HepG2 (cell line): ENCODE measurements around the gene CDH2. TPM values are rescaled to one million over a fixed set of nuclear protein-coding genes. Genes with fewer than 3 reads are reported as not detected.

Source experiments
- ATAC-seq: fragments of 200-7000 bp; cut with Tn5 transposase; 3 replicates; pipeline ENCODE4 v1.9.1; 2020; ENCODE audit warnings: mild to moderate bottlenecking, moderate library complexity
- BruUV-seq: library from RNA; stranded (reverse); fragments of 400-500 nt; replicated peaks from 2 replicates; lab custom pipeline; 2021; lab: Mats Ljungman, UMichigan
- CTCF ChIA-PET: fragments of 300-600 bp; formaldehyde crosslinking; extraction: SDS; loops from one replicate; lab custom pipeline; 2021; ENCODE audit warnings: low total read pairs, inconsistent platforms, low intra/inter-chr PET ratio; lab: Yijun Ruan, JAX
- POLR2A ChIA-PET: fragments of 350-600 bp; sonication (Branson Sonifier 250); formaldehyde crosslinking; loops from one replicate; lab custom pipeline; 2020; ENCODE audit warnings: antibody characterized with exemption, inconsistent platforms; lab: Yijun Ruan, JAX
- DNase-seq: peaks from one replicate; pipeline ENCODE4 v3.0.0-alpha.2; 2015; ENCODE audit warnings: low spot score
- FAIRE-seq: peaks from 3 replicates; lab custom pipeline; 2011; peaks lifted over from hg19 to GRCh38; lab: Jason Lieb, UNC
- H2AFZ ChIP-seq: one replicate; pipeline ENCODE4 v1.6.1; 2011; ENCODE audit warnings: low read length, inconsistent platforms
- H3K27ac ChIP-seq: fragments of 300-600 bp; 3 replicates; pipeline ENCODE4 v1.8.0; 2011; ENCODE audit warnings: mixed run types, mild to moderate bottlenecking, mixed read lengths, low read length, inconsistent platforms; ENCODE audit not compliant: insufficient read depth; ENCODE audit errors: extremely low read length
- H3K27me3 ChIP-seq, 2 experiments: fragments of 200-600 bp in 1 of 2; 2 replicates in 1 of 2; 3 replicates in 1 of 2; pipeline versions ENCODE4 v1.6.0 to v1.8.0; 2011; ENCODE audit warnings: low read length in 2 of 2, mild to moderate bottlenecking in 2 of 2, moderate library complexity in 2 of 2, inconsistent platforms in 1 of 2; ENCODE audit not compliant: insufficient read depth in 2 of 2, control insufficient read depth in 1 of 2
- H3K36me3 ChIP-seq, 2 experiments: fragments of 200-600 bp in 1 of 2; replicated peaks in 1 of 2; 2 replicates in 1 of 2; 3 replicates in 1 of 2; pipeline versions ENCODE4 v1.5.1 to v1.8.0; 2011; ENCODE audit warnings: low read length in 2 of 2, inconsistent platforms in 1 of 2; ENCODE audit not compliant: insufficient read depth in 2 of 2, control insufficient read depth in 1 of 2
- H3K4me1 ChIP-seq: 2 replicates; pipeline ENCODE4 v1.5.1; 2012; ENCODE audit warnings: low read length, inconsistent platforms; ENCODE audit not compliant: insufficient read depth
- H3K4me2 ChIP-seq: 2 replicates; pipeline ENCODE4 v1.6.0; 2011; ENCODE audit warnings: low read depth, low read length, inconsistent platforms
- H3K4me3 ChIP-seq, 3 experiments: fragments of 200-600 bp in 1 of 3; sonication (generic), shearing (Covaris generic) in 1 of 3; replicated peaks in 1 of 3; 2 replicates each; pipeline ENCODE4 v1.5.1; 2011 to 2016; ENCODE audit warnings: low read length in 3 of 3, inconsistent platforms in 2 of 3, low read depth in 2 of 3, mild to moderate bottlenecking in 2 of 3, control low read depth in 1 of 3, mixed read lengths in 1 of 3; ENCODE audit not compliant: insufficient read depth in 1 of 3
- H3K79me2 ChIP-seq: one replicate; pipeline ENCODE4 v1.6.1; 2011; ENCODE audit warnings: low read length, inconsistent platforms; ENCODE audit not compliant: insufficient read depth
- H3K9ac ChIP-seq: 2 replicates; pipeline ENCODE4 v1.6.0; 2011; ENCODE audit warnings: mild to moderate bottlenecking, low read depth, low read length, inconsistent platforms; ENCODE audit not compliant: insufficient read depth
- H3K9me3 ChIP-seq: 2 replicates; pipeline ENCODE4 v1.5.1; 2012; ENCODE audit warnings: mild to moderate bottlenecking, low read length
- H4K20me1 ChIP-seq: 2 replicates; pipeline ENCODE4 v1.6.0; 2011; ENCODE audit warnings: inconsistent platforms, mild to moderate bottlenecking, low read length, moderate library complexity; ENCODE audit not compliant: insufficient read depth
- ARHGAP35 ChIP-seq: sonication (generic); formaldehyde crosslinking; IDR thresholded peaks from 2 replicates; pipeline ENCODE4 v1.9.0; 2022; ENCODE audit warnings: mild to moderate bottlenecking, inconsistent platforms, moderate library complexity, missing genetic modification reagents, borderline replicate concordance
- CREM ChIP-seq, 2 experiments: sonication (generic) in 1 of 2; formaldehyde crosslinking in 1 of 2; IDR thresholded peaks; 2 replicates each; pipeline versions ENCODE4 v1.4.0 to v1.6.1; 2016 to 2020; ENCODE audit warnings: antibody characterized with exemption in 1 of 2, mild to moderate bottlenecking in 1 of 2, missing genetic modification reagents in 1 of 2
- HNF4G ChIP-seq, 2 experiments: sonication (generic) in 1 of 2; formaldehyde crosslinking in 1 of 2; IDR thresholded peaks; 2 replicates each; pipeline versions ENCODE4 v1.4.0 to v1.6.1; 2011 to 2020; ENCODE audit warnings: borderline replicate concordance in 2 of 2, low read depth in 2 of 2, mild to moderate bottlenecking in 2 of 2, low read length in 1 of 2, missing genetic modification reagents in 1 of 2, moderate library complexity in 1 of 2
- HOXA7 ChIP-seq: sonication (generic); formaldehyde crosslinking; IDR thresholded peaks from 2 replicates; pipeline ENCODE4 v1.8.1; 2022; ENCODE audit warnings: mild to moderate bottlenecking, missing genetic modification reagents, moderate library complexity
- MLXIP ChIP-seq: sonication (generic); formaldehyde crosslinking; IDR thresholded peaks from 2 replicates; pipeline ENCODE4 v1.9.0; 2021; ENCODE audit warnings: missing genetic modification reagents, borderline replicate concordance
- NR1H2 ChIP-seq: sonication (generic); formaldehyde crosslinking; IDR thresholded peaks from 2 replicates; pipeline ENCODE4 v1.8.1; 2022; ENCODE audit warnings: low read depth, missing genetic modification reagents, borderline replicate concordance
- PLRG1 ChIP-seq: fragments of 450-650 bp; conservative IDR thresholded peaks from 2 replicates; pipeline ENCODE4 v1.6.1; 2016
- ZFP90 ChIP-seq: sonication (generic); formaldehyde crosslinking; IDR thresholded peaks from 2 replicates; pipeline ENCODE4 v1.8.0; 2022; ENCODE audit warnings: missing genetic modification reagents, mild to moderate bottlenecking, inconsistent platforms, borderline replicate concordance
- ZNF207 ChIP-seq: fragments of 450-650 bp; IDR thresholded peaks from 2 replicates; pipeline ENCODE4 v1.6.1; 2016; ENCODE audit warnings: antibody characterized with exemption, borderline replicate concordance
- ZNF329 ChIP-seq: sonication (generic); formaldehyde crosslinking; IDR thresholded peaks from 2 replicates; pipeline ENCODE4 v1.9.0; 2021; ENCODE audit warnings: low read depth, mild to moderate bottlenecking, missing genetic modification reagents
- ZNF780A ChIP-seq: sonication (generic); formaldehyde crosslinking; IDR thresholded peaks from 2 replicates; pipeline ENCODE4 v1.8.0; 2022; ENCODE audit warnings: mild to moderate bottlenecking, missing genetic modification reagents, moderate library complexity
- ZNF782 ChIP-seq: sonication (generic); formaldehyde crosslinking; IDR thresholded peaks from 2 replicates; pipeline ENCODE4 v1.4.0; 2020; ENCODE audit warnings: missing genetic modification reagents, mild to moderate bottlenecking, borderline replicate concordance
- ZNF83 ChIP-seq: sonication (generic); formaldehyde crosslinking; IDR thresholded peaks from 2 replicates; pipeline ENCODE4 v1.4.0; 2020; ENCODE audit warnings: missing genetic modification reagents, mild to moderate bottlenecking, borderline replicate concordance
- WGBS: methylation state at CpG from one replicate; pipeline ENCODE4 v1.1.6; 2017; ENCODE audit warnings: low lambda C conversion rate; 5-methylcytosine and 5-hydroxymethylcytosine counted together
- in situ Hi-C: cut with HindIII; loops from 2 replicates; pipeline ENCODE4 v1.10.0; 2017; ENCODE audit warnings: low pct_unique_long_range_greater_than_20kb; ENCODE audit not compliant: extremely low pct_ligation_motif_present
- intact Hi-C: fragments of 100-400 bp; cut with micrococcal nuclease; formaldehyde crosslinking; loops from one replicate; pipeline ENCODE4 v1.10.0; 2022; ENCODE audit not compliant: unreplicated experiment
- polyA plus RNA-seq, 8 experiments: library from polyadenylated mRNA; depleted of rRNA in 3 of 8; stranded (reverse) in 7 of 8; unstranded in 1 of 8; fragments of >200 nt; fragmentation: Illumina TruSeq in 4 of 8; extraction: Trizol in 4 of 8; gene quantifications; 2 replicates each; pipeline versions ENCODE4 v1.2.1 to v1.2.3, GENCODE V29; 2011 to 2016; ENCODE audit warnings: low read depth in 4 of 8, missing spikeins in 1 of 8, mixed read lengths in 1 of 8; ENCODE audit not compliant: insufficient read depth in 1 of 8
- total RNA-seq, 5 experiments: library from RNA; depleted of rRNA; stranded (reverse); fragments of >200 nt; fragmentation: Illumina TruSeq; extraction: Trizol; gene quantifications; 2 replicates each; pipeline ENCODE4 v1.2.3, GENCODE V29; 2016; ENCODE audit warnings: low read depth in 1 of 5
- TF ChIP-seq, protein P1 (sequence below): sonication (generic); formaldehyde crosslinking; IDR thresholded peaks from 2 replicates; pipeline ENCODE4 v1.4.0; 2020; ENCODE audit warnings: mild to moderate bottlenecking, missing genetic modification reagents
- TF ChIP-seq, protein P2 (sequence below): IDR thresholded peaks from 2 replicates; pipeline ENCODE4 v1.6.1; 2012; ENCODE audit warnings: low read depth, low read length, improper control_type of control experiment
- TF ChIP-seq, protein P3 (sequence below): sonication (generic); formaldehyde crosslinking; conservative IDR thresholded peaks from 2 replicates; pipeline ENCODE4 v1.8.0; 2022; ENCODE audit warnings: mild to moderate bottlenecking, moderate library complexity, missing genetic modification reagents

Gene CDH2
- total and polyA plus RNA-seq, 2 of the 13 experiments (the other 11 are each of a cell fraction or from before 2014, with no cell fraction given), result 18.6 to 36.1 TPM

DNA sequence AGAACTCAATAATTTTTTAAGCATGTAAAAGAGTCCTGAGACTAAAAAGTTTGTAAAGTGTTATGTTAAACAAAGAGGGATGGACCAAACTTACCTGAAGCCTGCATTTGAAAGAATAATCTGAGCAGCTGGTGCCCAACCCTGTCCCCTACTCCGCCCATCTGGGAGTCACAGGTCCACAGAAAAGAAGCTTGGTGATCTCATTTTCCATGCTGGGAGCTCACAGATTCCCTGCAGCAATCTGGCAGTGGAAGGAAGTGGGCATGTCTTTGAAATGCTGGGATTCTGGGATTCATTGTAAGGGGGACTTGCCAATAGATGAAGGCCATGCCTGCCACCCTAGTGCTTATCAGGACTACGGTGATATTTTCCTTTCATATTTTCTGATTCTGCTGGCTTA is 17.9 kb downstream of the CDH2 start (continued):
- TF ChIP-seq ZNF207 (no peak), ARHGAP35 (CRISPR knock-in tag) (no peak), ZNF329 (CRISPR knock-in tag) (no peak), HNF4G (IDR thresholded peaks at IDR 0.05; ENCODE audit: borderline replicate concordance, low read depth, low read length) (no peak), HNF4G (CRISPR knock-in tag; IDR thresholded peaks at IDR 0.05; ENCODE audit: borderline replicate concordance, low read depth) (no peak), MLXIP (CRISPR knock-in tag) (no peak)

DNA sequence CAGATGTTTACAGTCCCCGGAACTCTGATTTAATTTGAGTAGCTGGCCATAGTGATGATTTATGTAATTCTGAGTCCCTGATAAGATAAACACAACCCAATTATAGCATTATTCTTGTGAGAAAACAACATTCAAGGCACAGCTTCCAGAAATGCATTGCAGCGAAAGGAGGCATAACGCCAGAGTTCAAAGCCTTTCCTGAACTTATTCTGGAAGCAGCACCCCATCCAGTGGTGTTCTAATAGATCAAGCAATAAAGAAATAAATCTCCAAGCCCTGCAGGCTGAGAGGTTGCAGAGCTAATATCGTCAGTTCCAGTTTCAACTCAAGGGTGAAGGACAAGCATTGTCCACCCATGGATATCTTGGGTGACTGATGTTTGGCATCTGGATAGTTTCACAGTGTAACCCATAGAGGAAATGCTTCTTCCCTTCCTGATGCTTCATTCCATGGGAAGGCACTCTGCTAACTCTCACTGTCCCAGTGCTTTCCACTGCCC is 18.8 kb downstream of the CDH2 start:
- no peak overlapping the region for H3K9ac ChIP-seq
- no TSS peak for BruUV-seq
- DNase-seq (no peak), FAIRE-seq (no peak), ATAC-seq (no peak)
- ChIA-PET CTCF (no interaction called here), POLR2A (no interaction called here)
- H2AFZ ChIP-seq, result no peak overlapping the region
- peaks cover 21% of the 10 kb centered on the region for H4K20me1 ChIP-seq
- H3K36me3 ChIP-seq, result peaks cover 0 to 2% of the 10 kb centered on the region in 2 experiments; a peak in 1 of 5 replicates
- no peak overlapping the region for H3K27ac ChIP-seq
- intact Hi-C loops (no loop called here), in situ Hi-C loops (no loop called here)
- H3K4me2 ChIP-seq, result no peak overlapping the region
- no peaks in the 10 kb centered on the region for H3K27me3 ChIP-seq
- 88% methylated on average over 3 of the region's 4 CpGs for WGBS
- H3K79me2 ChIP-seq, result peaks cover 67% of the 10 kb centered on the region
- no peak overlapping the region for H3K4me3 ChIP-seq
- H3K4me1 ChIP-seq, result peaks cover 42% of the 10 kb centered on the region
- H3K9me3 ChIP-seq, result no peaks in the 10 kb centered on the region
- no peak for TF ChIP-seq NR1H2 (CRISPR knock-in tag)
- TF ChIP-seq, protein P1, sequence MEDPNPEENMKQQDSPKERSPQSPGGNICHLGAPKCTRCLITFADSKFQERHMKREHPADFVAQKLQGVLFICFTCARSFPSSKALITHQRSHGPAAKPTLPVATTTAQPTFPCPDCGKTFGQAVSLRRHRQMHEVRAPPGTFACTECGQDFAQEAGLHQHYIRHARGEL (CRISPR knock-in tag), result no peak
- TF ChIP-seq CREM (IDR thresholded peaks at IDR 0.05), result no peak
- TF ChIP-seq CREM (CRISPR knock-in tag; IDR thresholded peaks at IDR 0.05), result no peak
- no peak for TF ChIP-seq HOXA7 (CRISPR knock-in tag)
- TF ChIP-seq PLRG1, result no peak
- TF ChIP-seq, protein P2, sequence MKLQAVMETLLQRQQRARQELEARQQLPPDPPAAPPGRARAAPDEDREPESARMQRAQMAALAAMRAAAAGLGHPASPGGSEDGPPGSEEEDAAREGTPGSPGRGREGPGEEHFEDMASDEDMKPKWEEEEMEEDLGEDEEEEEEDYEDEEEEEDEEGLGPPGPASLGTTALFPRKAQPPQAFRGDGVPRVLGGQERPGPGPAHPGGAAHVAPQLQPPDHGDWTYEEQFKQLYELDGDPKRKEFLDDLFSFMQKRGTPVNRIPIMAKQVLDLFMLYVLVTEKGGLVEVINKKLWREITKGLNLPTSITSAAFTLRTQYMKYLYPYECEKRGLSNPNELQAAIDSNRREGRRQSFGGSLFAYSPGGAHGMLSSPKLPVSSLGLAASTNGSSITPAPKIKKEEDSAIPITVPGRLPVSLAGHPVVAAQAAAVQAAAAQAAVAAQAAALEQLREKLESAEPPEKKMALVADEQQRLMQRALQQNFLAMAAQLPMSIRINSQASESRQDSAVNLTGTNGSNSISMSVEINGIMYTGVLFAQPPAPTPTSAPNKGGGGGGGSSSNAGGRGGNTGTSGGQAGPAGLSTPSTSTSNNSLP, result no peak
- TF ChIP-seq ZNF780A, result no peak
- TF ChIP-seq ZFP90 (CRISPR knock-in tag), result no peak
- no peak for TF ChIP-seq ZNF83
- TF ChIP-seq, protein P3, sequence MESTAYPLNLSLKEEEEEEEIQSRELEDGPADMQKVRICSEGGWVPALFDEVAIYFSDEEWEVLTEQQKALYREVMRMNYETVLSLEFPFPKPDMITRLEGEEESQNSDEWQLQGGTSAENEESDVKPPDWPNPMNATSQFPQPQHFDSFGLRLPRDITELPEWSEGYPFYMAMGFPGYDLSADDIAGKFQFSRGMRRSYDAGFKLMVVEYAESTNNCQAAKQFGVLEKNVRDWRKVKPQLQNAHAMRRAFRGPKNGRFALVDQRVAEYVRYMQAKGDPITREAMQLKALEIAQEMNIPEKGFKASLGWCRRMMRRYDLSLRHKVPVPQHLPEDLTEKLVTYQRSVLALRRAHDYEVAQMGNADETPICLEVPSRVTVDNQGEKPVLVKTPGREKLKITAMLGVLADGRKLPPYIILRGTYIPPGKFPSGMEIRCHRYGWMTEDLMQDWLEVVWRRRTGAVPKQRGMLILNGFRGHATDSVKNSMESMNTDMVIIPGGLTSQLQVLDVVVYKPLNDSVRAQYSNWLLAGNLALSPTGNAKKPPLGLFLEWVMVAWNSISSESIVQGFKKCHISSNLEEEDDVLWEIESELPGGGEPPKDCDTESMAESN (CRISPR knock-in tag), result no peak
- TF ChIP-seq ZNF782 (CRISPR knock-in tag), result no peak
